ENCODE measurements around the gene MAP7D2.

MAP7D2 gene

GRCh38 chrX:20116087-20116576 is 575 bp downstream of the MAP7D2 start:
- DNase-seq (ENCODE audit: low read depth in 2 of 2, low spot score in 1 of 2), result no peak

- DNase-seq (ENCODE audit: low read depth in 2 of 2, low spot score in 1 of 2), result no peak
Measured at GRCh38 chrX:20112022-20112774, 4.5 kb downstream of the MAP7D2 start.

DNA sequence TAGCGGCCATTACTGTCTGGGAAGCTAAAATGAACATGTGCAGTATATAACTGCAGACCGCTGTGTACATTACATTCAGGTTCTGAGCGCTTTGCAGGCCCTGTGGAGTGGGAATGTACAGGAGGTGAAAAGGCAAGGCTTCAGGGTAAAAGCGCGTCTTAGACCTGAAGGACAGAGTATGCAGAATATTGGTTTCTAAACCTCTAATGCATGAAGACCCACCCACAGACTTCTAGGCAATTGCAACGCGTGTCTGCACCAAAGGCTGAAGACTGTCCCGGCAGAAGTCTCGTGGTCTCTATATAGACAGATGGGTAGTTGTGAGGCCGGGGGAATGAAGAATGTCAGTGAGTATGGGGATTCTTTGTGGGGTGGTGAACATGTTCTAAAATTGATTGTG is 5.4 kb downstream of the MAP7D2 start:
- no peak for DNase-seq (ENCODE audit: low read depth in 2 of 2, low spot score in 1 of 2)

- DNase-seq (ENCODE audit: low read depth in 2 of 2, low spot score in 1 of 2), result no peak
Measured at GRCh38 chrX:20101934-20102581, 14.6 kb downstream of the MAP7D2 start.

GRCh38 chrX:20091499-20091898 is 25.2 kb downstream of the MAP7D2 start:
- DNase-seq (ENCODE audit: low read depth in 2 of 2, low spot score in 1 of 2), result no peak

DNA sequence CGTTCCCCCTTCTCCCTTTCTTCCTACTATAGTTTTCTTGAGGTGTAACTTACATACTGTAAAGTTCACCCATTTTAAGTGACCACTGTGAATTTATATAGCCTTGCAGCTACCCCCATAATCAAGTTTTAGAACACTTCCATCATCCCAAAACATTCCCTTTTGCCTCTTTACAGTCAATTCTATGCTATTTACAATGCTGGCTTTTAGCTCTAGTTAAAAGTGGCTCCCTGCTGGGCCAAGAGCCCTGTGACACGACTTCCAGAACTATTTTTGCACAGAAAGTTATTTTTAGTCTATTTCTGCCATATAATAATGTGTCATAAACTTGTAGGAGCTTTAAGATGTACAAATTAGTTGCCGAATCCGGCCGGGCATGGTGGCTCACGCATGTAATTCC is 26.9 kb downstream of the MAP7D2 start:
- no peak for DNase-seq (ENCODE audit: low read depth in 2 of 2, low spot score in 1 of 2)

GRCh38 chrX:20080277-20080676 is 36.4 kb downstream of the MAP7D2 start:
- DNase-seq (ENCODE audit: low read depth in 2 of 2, low spot score in 1 of 2), result no peak

DNA sequence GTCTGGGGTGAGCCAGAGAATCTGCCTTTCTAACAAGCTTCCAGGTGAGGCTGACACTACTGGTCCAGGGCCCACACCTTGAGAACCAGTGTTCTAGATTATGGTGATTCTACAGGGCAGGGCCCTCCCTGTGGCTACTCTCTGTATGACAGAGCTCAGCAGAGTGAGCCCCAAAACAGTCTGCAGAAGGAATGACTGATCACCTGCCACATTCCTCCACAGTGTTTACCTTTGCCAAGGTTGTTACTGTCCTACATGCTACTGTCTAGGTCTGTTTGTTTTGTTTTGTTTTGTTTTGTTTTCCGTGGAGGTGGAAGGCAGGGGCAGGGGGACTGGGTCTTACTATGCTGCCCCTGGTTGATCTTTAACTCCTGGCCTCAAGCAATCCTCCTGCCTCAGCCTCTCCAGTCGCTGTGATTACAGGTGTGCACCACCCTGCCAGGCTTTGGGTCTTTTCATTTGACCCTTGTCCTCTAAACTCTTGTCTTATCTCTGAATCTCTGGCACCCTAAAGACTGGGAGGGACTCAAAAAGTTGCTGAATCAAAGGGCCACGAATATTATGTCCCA is 45.1 kb downstream of the MAP7D2 start:
- DNase-seq (ENCODE audit: low read depth in 2 of 2, low spot score in 1 of 2), result no peak

DNA sequence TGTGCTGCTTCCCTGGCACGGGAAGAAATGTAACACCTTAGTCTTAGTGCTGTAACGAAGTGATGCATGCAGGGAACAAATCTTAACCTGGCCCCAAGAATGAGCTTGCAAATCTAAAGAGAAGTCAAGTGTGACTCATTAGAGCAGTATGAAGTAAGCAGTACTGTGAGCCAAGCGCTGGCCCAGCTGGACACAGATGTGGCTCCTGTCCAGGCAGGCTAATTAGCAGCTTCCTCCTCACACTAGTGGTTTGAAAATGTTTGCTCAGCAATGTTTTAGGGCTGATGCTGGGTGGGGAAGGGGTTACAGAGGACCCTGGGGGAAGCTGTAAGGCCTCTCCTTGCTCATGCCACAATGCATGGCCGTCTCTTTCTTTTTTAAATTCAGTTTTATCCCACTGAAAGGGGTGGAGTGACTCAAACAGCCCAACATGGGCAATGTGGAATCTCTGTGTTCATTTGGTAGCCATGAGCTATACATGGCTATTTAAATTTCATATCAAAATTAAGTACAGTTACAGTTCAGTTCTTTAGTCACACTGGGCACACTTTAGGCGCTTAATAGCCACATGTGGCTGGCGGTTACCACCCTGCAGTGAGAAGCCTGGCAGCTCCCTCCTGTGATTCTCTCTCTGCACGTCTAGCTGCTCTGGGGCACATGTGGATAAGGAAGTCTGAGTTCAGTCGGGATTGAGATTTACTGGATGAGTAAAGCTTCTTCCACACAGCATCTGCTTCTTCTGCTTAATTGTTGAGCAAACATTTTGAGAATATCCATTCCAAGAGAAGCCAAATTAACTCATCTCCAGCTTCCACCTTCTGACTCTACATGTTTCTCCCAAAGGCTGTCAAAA is 48.8 kb downstream of the MAP7D2 start:
- DNase-seq (ENCODE audit: low read depth in 2 of 2, low spot score in 1 of 2), result no peak

DNA sequence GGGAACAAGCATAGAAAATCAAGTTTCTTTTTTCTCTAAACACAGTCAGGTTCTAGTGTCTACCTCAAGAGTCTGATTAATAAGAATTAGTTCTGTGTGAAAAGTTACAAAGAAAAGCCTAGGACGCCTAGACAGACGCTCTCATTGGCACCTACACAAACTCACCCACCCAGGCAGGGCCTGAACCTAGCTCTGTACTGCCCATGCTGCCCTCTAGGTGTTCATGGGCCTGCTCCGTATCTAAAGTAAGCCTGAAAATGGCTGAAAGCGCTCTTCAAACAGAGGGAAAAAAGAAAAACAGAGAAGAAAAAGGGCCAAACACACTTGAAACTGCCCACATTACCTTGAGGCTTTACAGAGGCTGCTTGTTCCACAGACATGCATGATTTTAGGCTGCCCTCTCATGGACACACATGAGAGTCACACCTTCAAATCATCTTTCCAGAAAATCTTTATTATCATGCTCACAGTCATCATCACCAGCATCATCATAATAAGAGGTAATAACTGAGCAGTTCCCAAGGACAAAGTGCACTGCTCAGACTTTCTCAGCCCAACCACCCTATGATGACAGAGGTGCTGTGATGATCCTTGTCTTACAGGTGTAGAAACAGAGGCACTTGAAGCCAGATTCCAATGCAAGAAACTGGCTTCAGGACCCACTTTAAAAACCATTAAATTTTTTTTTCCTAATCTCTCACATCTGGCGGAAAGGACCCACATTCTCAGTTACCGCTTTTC is 49.6 kb downstream of the MAP7D2 start:
- no peak for DNase-seq (ENCODE audit: low read depth in 2 of 2, low spot score in 1 of 2)

GRCh38 chrX:20063716-20064351 is 52.9 kb downstream of the MAP7D2 start:
- DNase-seq (ENCODE audit: low read depth in 2 of 2, low spot score in 1 of 2), result no peak

- no peak for DNase-seq (ENCODE audit: low read depth in 2 of 2, low spot score in 1 of 2)
Measured at GRCh38 chrX:20063153-20063552, 53.6 kb downstream of the MAP7D2 start.

DNA sequence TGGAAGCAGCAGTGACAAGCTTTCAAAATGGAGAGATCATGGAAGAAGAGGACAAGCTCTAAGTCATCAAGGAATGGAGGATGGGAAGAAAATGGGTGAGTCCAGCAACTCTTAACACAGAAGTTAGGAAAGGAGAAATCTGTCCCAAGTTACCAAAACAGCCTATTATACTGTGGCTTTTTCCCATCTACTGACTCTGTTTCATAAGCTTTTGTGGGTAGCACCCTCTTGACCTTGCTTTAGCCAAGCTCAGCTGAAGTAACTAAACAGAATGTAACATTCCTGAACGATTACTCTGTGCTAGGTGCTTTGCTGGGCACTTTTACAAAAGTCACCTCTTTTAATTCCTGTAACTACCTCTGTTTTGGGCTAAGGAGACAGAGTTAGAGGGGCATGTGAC is 54.9 kb downstream of the MAP7D2 start:
- no peak for DNase-seq (ENCODE audit: low read depth in 2 of 2, low spot score in 1 of 2)

DNA sequence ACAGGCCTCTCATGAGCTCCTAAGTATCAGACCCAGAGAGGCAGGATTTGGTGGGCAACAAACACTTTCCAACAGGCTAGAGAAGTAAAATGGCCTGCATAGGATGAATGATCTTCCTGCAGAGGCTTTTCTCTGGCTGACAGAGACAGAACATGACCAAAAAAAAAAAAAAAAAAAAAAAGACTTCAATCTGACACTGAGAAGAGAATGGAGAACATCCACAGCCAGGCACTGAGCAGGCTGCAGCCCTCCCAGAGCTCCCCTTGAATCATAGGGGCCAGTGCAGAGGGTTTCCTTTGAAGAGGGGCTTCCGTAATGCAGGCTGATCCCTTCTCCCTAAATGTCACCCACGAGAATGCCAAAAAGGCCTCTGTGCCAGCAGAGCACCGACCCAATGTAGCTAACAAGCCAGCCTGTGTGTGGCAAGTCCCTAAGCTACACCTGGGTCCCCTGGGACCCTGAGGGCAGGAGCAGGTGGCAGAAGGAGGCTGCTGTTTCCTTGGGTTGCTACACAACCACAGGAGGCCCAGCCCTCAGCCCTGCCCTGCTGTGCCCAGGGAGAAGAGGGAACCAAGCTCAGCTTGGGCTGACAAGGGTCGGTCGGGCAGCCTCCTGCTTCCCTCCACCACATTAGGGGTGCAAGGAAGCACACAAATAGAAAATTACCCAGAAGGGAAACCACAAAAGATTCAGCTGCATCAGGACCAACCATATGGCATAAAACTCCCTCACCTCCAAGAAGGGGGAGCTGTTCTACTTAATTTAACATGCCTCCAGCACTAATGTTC is 55.6 kb downstream of the MAP7D2 start:
- no peak for DNase-seq (ENCODE audit: low read depth in 2 of 2, low spot score in 1 of 2)

DNA sequence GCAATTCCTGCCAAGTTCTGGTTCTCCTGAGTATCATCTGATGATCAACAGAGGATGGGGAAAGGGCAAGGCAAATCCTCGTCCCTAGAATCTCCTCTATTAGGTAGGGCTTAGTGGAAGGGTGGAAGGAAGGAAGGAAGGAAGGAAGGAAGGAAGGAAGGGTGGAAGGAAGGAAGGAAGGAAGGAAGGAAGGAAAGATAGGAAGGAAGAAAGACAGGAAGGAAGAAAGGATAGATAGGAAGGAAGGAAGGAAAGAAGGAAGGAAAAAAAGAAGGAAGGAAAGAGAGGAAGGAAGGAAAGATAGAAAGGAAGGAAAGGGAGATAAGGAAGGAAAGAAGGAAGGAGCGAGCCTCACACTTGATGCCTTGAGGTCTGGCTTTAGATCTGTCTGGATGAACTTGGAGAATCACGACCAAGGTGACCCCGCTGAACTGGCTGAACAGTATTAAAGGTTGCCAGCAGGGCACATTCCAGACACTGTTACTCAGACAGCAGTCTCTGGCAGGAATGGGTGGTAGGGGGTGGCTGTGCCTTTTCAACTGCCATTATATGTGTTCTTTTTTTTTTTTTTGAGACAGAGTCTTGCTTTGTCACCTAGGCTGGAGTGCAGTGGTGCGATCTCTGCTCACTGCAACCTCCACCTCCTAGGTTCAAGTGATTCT is 57.1 kb downstream of the MAP7D2 start:
- no peak for DNase-seq (ENCODE audit: low read depth in 2 of 2, low spot score in 1 of 2)

GRCh38 chrX:20057479-20057878 is 59.2 kb downstream of the MAP7D2 start:
- no peak for DNase-seq (ENCODE audit: low read depth in 2 of 2, low spot score in 1 of 2)

- no peak for DNase-seq (ENCODE audit: low read depth in 2 of 2, low spot score in 1 of 2)
Measured at GRCh38 chrX:20056704-20057103, 60.0 kb downstream of the MAP7D2 start.

DNA sequence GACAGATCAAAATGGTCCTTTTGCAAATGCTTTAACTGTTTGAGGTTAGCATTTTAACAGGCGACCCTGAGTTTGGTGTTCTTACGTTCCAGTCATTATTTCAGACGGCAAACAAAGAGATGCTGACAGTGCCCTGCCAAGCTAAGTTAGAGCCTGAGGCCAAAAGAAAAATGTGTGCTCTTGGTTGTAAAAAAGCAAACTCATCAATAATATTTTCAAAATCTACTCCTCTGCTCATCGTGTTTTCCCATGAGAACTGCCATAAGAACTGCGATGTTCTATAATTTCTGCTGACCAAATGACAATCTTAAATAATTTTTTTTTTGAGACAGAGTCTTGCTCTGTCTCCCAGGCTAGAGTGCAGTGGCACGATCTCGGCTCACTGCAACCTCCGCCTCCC is 63.2 kb downstream of the MAP7D2 start:
- DNase-seq (ENCODE audit: low read depth in 2 of 2, low spot score in 1 of 2), result no peak

DNA sequence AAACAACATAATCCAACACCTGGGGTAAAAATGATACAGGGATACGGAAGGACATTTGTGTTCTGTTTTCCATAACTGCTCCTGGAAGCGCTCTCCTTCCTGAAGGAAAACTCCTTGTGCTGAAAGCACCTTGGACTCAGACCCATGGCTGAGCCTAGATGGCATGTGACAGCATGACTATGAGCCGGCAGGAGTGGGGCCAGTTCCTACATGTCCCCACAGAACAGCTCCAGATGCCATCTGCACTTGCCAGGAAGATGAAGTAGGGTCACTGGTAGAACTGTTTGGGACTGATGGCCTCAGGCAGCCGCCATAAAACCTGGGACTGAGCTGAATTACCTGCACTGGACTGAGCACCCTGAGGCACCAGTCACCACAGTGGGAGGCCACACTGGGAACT is 69.8 kb downstream of the MAP7D2 start:
- no peak for DNase-seq (ENCODE audit: low read depth in 2 of 2, low spot score in 1 of 2)
